GM21447 (cell line): ENCODE results near the gene ANKS1A.
A peak's percentile ranks its signal among the peaks of the same experiment; 100 is the strongest.
"Not testable (repeated sequence)": the region's sequence is repeated elsewhere in the genome, so short reads cannot be mapped to it uniquely, and the experiment has no call there.

Experiments
- ATAC-seq: cut with Tn5 transposase; IDR thresholded peaks from one replicate; pipeline ENCODE4 v1.9.1; 2021; ENCODE audit not compliant: unreplicated experiment

ANKS1A gene

GRCh38 chr6:34877869-34878485, 11.1 kb upstream of the ANKS1A start:
- ATAC-seq, result no peak

GRCh38 chr6:34884073-34884472, 5.0 kb upstream of the ANKS1A start:
- not testable (repeated sequence) for ATAC-seq

GRCh38 chr6:34884996-34885395, 4.1 kb upstream of the ANKS1A start:
- no peak for ATAC-seq

GRCh38 chr6:34885837-34886236, 3.2 kb upstream of the ANKS1A start:
- not testable (repeated sequence) for ATAC-seq

- peak; percentile 85 for ATAC-seq
Observed at GRCh38 chr6:34887753-34888513, 1.1 kb upstream of the ANKS1A start, which contains the start of gene TAF11. Gene TAF11 (minus strand): TSS chr6:34888042. CDS start chr6:34887957, 85 bp downstream.

- ATAC-seq, result no peak
Observed at GRCh38 chr6:34888514-34888856, 570 bp upstream of the ANKS1A start.

GRCh38 chr6:34890533-34890925, 1.5 kb downstream of the ANKS1A start:
- ATAC-seq, result no peak

GRCh38 chr6:34891296-34891695, 2.2 kb downstream of the ANKS1A start:
- no peak for ATAC-seq

- ATAC-seq, result no peak
Observed at GRCh38 chr6:34894693-34895092, 5.6 kb downstream of the ANKS1A start.

- no peak for ATAC-seq
Observed at GRCh38 chr6:34897130-34897529, 8.1 kb downstream of the ANKS1A start.

- ATAC-seq, result no peak
Observed at GRCh38 chr6:34897716-34898115, 8.7 kb downstream of the ANKS1A start.

- ATAC-seq, result not testable (repeated sequence)
Observed at GRCh38 chr6:34899748-34900147, 10.7 kb downstream of the ANKS1A start.

GRCh38 chr6:34900321-34901031, 11.4 kb downstream of the ANKS1A start:
- no peak for ATAC-seq

- ATAC-seq, result no peak
Observed at GRCh38 chr6:34901930-34902329, 12.9 kb downstream of the ANKS1A start.

GRCh38 chr6:34904990-34905613, 16.0 kb downstream of the ANKS1A start:
- no peak for ATAC-seq

GRCh38 chr6:34906826-34907225, 17.8 kb downstream of the ANKS1A start:
- ATAC-seq, result no peak

- ATAC-seq, result no peak
Observed at GRCh38 chr6:34908194-34908593, 19.1 kb downstream of the ANKS1A start.

- ATAC-seq, result no peak
Observed at GRCh38 chr6:34909320-34909883, 20.3 kb downstream of the ANKS1A start.

- ATAC-seq, result no peak
Observed at GRCh38 chr6:34911822-34912221, 22.8 kb downstream of the ANKS1A start.

- peak; percentile 90 for ATAC-seq
Observed at GRCh38 chr6:34912715-34913464, 23.8 kb downstream of the ANKS1A start.
